ENCODE data around the gene WIPI1. TPM values are rescaled to one million over a fixed set of nuclear protein-coding genes. Genes with fewer than 3 reads are reported as not detected.
A peak's percentile ranks its signal among the peaks of the same experiment; 100 is the strongest.

WIPI1 gene
- total RNA-seq, 4 donors from 2014 or later = 34.7 to 95.7 (median 44.4) TPM

DNA sequence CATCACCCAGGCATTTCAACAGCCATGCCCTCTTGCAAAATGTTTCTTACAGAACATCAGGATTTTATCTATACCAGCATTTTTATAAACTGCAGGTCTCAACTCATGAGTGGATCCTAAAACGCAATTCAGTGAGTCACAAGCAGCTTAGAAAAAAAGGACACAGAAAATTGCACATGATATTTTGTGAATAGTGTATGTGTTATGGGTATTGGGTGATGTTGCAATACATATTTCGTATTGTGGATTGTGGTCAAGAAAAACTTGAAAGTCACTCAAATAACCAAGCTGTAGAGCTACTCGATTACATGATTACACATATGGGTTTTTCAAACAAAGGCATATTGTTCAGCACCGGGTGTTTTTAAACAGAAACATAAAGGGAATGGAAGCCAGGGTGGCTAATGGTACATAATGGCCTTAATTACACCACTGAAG is 1.4 kb downstream of the WIPI1 start:
- H3K27ac ChIP-seq = peak overlapping the region; percentile 87 to 96 (median 92)
- H3K27me3 ChIP-seq = no peaks in the 10 kb centered on the region
- TF ChIP-seq, protein P1, sequence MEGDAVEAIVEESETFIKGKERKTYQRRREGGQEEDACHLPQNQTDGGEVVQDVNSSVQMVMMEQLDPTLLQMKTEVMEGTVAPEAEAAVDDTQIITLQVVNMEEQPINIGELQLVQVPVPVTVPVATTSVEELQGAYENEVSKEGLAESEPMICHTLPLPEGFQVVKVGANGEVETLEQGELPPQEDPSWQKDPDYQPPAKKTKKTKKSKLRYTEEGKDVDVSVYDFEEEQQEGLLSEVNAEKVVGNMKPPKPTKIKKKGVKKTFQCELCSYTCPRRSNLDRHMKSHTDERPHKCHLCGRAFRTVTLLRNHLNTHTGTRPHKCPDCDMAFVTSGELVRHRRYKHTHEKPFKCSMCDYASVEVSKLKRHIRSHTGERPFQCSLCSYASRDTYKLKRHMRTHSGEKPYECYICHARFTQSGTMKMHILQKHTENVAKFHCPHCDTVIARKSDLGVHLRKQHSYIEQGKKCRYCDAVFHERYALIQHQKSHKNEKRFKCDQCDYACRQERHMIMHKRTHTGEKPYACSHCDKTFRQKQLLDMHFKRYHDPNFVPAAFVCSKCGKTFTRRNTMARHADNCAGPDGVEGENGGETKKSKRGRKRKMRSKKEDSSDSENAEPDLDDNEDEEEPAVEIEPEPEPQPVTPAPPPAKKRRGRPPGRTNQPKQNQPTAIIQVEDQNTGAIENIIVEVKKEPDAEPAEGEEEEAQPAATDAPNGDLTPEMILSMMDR (IDR thresholded peaks at IDR 0.05) = no peak
- no peak for TF ChIP-seq POLR2A (IDR thresholded peaks at IDR 0.05)
- peaks cover 0 to 3% (median 0%) of the 10 kb centered on the region in 3 donors for H3K36me3 ChIP-seq
- H3K4me1 ChIP-seq = peaks cover 0 to 23% (median 4%) of the 10 kb centered on the region in 4 donors
- no peak for DNase-seq
- no peaks in the 10 kb centered on the region for H3K9me3 ChIP-seq
- H3K4me3 ChIP-seq = peak overlapping the region in 3 of 4 donors; percentile 79 to 88 (median 82)

DNA sequence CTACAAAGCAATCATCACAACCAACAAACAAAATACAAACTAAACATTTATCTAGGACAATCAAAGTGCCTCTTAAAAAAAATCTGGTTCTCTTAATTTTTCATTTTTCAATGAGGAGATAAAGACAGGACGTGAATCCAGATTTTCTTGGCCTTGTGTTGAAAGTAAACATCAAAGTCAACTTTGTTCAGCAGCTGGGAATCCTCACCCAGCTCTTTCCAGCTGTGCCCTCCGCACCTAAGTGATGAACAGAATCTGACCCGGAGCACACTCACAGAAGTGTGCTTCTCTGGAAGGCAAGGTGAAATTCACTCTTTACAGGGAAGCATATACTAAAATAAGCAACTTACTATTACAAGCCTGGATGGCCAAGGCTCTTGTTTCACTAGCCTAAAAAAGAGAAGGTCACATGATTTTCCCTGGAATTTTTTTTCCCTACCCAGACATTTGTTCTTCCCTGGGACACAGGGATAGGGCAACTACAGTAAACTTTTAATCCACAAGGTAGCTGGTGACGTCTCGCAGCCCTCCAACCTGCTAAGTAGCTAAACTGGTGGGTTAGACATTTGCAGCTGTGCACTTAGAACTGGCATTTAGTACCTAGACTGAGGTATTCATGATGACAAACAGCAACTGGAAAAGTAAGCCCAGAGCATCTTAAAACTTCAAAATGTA is 3.2 kb downstream of the WIPI1 start:
- no peak overlapping the region for H3K27ac ChIP-seq
- DNase-seq = no peak
- no peaks in the 10 kb centered on the region for H3K27me3 ChIP-seq
- no peak overlapping the region for H3K4me3 ChIP-seq
- TF ChIP-seq POLR2A (IDR thresholded peaks at IDR 0.05) = no peak
- TF ChIP-seq, protein P1 (IDR thresholded peaks at IDR 0.05) = no peak
- H3K9me3 ChIP-seq = no peaks in the 10 kb centered on the region
- H3K4me1 ChIP-seq = peaks cover 0 to 23% (median 4%) of the 10 kb centered on the region in 4 donors
- peaks cover 0 to 21% (median 0%) of the 10 kb centered on the region in 3 donors for H3K36me3 ChIP-seq

DNA sequence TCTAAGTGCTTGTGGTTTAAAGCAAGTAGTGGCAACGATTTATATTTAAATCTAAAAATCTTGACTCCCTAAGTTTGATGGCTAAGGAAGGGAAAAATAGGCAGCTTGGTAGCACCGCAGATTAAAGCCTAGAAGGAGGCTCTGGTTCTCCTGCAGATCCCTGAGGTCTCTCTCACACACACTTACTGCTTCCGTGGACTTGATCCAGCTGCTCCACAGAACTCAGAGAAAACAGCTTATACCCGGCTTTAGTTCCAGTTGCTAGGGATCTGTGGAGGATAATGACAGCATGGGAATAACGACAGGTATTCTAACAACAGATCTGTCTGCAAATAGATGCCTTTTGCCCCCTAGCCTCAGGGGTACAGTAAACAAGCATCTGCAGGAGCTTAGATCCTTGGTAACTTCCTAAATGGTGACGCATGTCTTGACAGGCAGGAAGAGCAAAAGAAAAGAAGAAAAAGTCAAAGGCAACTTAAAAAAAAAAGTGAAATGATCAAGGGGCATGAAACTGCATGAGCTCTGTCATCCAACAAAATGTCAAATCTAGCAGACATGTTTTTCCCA is 4.5 kb downstream of the WIPI1 start:
- DNase-seq = no peak
- Histone ChIP-seq H3K27ac (no peak overlapping the region), H3K27me3 (no peaks in the 10 kb centered on the region), H3K4me3 (no peak overlapping the region), H3K36me3 (peaks cover 0 to 34% (median 0%) of the 10 kb centered on the region in 3 donors), H3K4me1 (peaks cover 0 to 21% (median 4%) of the 10 kb centered on the region in 4 donors), H3K9me3 (no peaks in the 10 kb centered on the region)
- no peak for TF ChIP-seq POLR2A (IDR thresholded peaks at IDR 0.05)
- TF ChIP-seq, protein P1 (IDR thresholded peaks at IDR 0.05) = no peak

GRCh38 chr17:68451670-68452354 is 5.5 kb downstream of the WIPI1 start:
- no peaks in the 10 kb centered on the region for H3K9me3 ChIP-seq
- peak overlapping the region in 1 of 4 donors; percentile 6 for H3K27ac ChIP-seq
- H3K36me3 ChIP-seq = peaks cover 0 to 44% (median 0%) of the 10 kb centered on the region in 3 donors
- H3K27me3 ChIP-seq = no peaks in the 10 kb centered on the region
- H3K4me3 ChIP-seq = no peak overlapping the region
- no peak for DNase-seq
- H3K4me1 ChIP-seq = peaks cover 0 to 21% (median 3%) of the 10 kb centered on the region in 4 donors
- TF ChIP-seq, protein P1 (IDR thresholded peaks at IDR 0.05) = no peak
- no peak for TF ChIP-seq POLR2A (IDR thresholded peaks at IDR 0.05)

GRCh38 chr17:68450801-68451200 is 6.5 kb downstream of the WIPI1 start:
- Histone ChIP-seq H3K4me1 (peaks cover 0 to 12% (median 0%) of the 10 kb centered on the region in 4 donors), H3K27me3 (no peaks in the 10 kb centered on the region), H3K9me3 (no peaks in the 10 kb centered on the region), H3K36me3 (peaks cover 0 to 54% (median 0%) of the 10 kb centered on the region in 3 donors), H3K27ac (no peak overlapping the region), H3K4me3 (no peak overlapping the region)
- no peak for DNase-seq
- TF ChIP-seq POLR2A (IDR thresholded peaks at IDR 0.05) = no peak
- TF ChIP-seq, protein P1 (IDR thresholded peaks at IDR 0.05) = no peak

All from Peyer's patch (tissue), 4 donors.